PFSK-1 (cell line): ENCODE measurements around the gene FBLN2.

Source experiments
- FOXP2 ChIP-seq: optimal IDR thresholded peaks from 2 replicates; pipeline ENCODE3; 2011; ENCODE audit warnings: borderline replicate concordance, control low read depth, inconsistent platforms; ENCODE audit not compliant: insufficient read depth; ENCODE audit errors: extremely low read length, extremely low read depth
- POLR2AphosphoS5 ChIP-seq: IDR thresholded peaks from 2 replicates; pipeline ENCODE4 v1.6.1; 2012; ENCODE audit warnings: low read depth, mild to moderate bottlenecking, control low read depth, low read length, moderate library complexity
- REST ChIP-seq, 2 experiments: IDR thresholded peaks; 2 replicates each; pipeline versions ENCODE4 v1.6.1 to v1.8.0; 2011 to 2012; ENCODE audit warnings: low read depth in 2 of 2, low read length in 2 of 2, control low read depth in 1 of 2, inconsistent platforms in 1 of 2, mild to moderate bottlenecking in 1 of 2, moderate library complexity in 1 of 2; ENCODE audit not compliant: insufficient read depth in 1 of 2
- SIN3A ChIP-seq: IDR thresholded peaks from 2 replicates; pipeline ENCODE4 v1.6.1; 2012; ENCODE audit warnings: mild to moderate bottlenecking, low read length, moderate library complexity, borderline replicate concordance; ENCODE audit not compliant: insufficient read depth
- TAF1 ChIP-seq: IDR thresholded peaks from 2 replicates; pipeline ENCODE4 v1.6.1; 2012; ENCODE audit warnings: low read length, control low read depth, borderline replicate concordance; ENCODE audit not compliant: insufficient read depth

GRCh38 chr3:13590841-13591520, 42.1 kb downstream of the FBLN2 start:
- TF ChIP-seq REST (IDR thresholded peaks at IDR 0.05; ENCODE audit: insufficient read depth in 1 of 2, low read depth in 2 of 2, low read length in 2 of 2) (no peak), POLR2AphosphoS5 (no peak), TAF1 (no peak), FOXP2 (no peak), SIN3A (no peak)
